Measurements from ENCODE around the gene ECSCR. TPM values are rescaled to one million over a fixed set of nuclear protein-coding genes. Genes with fewer than 3 reads are reported as not detected.

Gene ECSCR
- total and polyA plus RNA-seq, 2 of the 8 experiments (the other 6 are each of a cell fraction or from before 2014, with no cell fraction given) = 2.7 to 7.2 TPM

DNA sequence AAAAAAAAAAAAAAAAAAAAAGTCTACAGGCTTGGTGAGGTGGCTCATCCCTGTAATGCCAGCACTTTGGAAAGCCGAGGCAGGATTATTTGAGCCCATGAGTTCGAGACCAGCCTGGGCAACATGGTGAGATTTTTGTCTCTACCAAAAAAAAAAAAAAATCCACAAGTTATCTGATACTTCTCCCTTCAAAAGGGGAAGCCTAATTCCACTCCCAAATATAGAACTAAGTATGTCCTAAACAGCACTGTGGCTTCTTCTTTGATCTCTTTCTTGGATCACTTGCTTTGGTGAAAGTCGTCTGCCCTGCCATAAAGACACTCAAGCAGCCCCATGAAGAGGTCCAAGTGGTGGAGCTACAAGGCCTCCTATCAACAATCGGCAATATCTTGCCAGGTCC, 38.8 kb upstream of the ECSCR start (continued):
- TF ChIP-seq, protein P1, sequence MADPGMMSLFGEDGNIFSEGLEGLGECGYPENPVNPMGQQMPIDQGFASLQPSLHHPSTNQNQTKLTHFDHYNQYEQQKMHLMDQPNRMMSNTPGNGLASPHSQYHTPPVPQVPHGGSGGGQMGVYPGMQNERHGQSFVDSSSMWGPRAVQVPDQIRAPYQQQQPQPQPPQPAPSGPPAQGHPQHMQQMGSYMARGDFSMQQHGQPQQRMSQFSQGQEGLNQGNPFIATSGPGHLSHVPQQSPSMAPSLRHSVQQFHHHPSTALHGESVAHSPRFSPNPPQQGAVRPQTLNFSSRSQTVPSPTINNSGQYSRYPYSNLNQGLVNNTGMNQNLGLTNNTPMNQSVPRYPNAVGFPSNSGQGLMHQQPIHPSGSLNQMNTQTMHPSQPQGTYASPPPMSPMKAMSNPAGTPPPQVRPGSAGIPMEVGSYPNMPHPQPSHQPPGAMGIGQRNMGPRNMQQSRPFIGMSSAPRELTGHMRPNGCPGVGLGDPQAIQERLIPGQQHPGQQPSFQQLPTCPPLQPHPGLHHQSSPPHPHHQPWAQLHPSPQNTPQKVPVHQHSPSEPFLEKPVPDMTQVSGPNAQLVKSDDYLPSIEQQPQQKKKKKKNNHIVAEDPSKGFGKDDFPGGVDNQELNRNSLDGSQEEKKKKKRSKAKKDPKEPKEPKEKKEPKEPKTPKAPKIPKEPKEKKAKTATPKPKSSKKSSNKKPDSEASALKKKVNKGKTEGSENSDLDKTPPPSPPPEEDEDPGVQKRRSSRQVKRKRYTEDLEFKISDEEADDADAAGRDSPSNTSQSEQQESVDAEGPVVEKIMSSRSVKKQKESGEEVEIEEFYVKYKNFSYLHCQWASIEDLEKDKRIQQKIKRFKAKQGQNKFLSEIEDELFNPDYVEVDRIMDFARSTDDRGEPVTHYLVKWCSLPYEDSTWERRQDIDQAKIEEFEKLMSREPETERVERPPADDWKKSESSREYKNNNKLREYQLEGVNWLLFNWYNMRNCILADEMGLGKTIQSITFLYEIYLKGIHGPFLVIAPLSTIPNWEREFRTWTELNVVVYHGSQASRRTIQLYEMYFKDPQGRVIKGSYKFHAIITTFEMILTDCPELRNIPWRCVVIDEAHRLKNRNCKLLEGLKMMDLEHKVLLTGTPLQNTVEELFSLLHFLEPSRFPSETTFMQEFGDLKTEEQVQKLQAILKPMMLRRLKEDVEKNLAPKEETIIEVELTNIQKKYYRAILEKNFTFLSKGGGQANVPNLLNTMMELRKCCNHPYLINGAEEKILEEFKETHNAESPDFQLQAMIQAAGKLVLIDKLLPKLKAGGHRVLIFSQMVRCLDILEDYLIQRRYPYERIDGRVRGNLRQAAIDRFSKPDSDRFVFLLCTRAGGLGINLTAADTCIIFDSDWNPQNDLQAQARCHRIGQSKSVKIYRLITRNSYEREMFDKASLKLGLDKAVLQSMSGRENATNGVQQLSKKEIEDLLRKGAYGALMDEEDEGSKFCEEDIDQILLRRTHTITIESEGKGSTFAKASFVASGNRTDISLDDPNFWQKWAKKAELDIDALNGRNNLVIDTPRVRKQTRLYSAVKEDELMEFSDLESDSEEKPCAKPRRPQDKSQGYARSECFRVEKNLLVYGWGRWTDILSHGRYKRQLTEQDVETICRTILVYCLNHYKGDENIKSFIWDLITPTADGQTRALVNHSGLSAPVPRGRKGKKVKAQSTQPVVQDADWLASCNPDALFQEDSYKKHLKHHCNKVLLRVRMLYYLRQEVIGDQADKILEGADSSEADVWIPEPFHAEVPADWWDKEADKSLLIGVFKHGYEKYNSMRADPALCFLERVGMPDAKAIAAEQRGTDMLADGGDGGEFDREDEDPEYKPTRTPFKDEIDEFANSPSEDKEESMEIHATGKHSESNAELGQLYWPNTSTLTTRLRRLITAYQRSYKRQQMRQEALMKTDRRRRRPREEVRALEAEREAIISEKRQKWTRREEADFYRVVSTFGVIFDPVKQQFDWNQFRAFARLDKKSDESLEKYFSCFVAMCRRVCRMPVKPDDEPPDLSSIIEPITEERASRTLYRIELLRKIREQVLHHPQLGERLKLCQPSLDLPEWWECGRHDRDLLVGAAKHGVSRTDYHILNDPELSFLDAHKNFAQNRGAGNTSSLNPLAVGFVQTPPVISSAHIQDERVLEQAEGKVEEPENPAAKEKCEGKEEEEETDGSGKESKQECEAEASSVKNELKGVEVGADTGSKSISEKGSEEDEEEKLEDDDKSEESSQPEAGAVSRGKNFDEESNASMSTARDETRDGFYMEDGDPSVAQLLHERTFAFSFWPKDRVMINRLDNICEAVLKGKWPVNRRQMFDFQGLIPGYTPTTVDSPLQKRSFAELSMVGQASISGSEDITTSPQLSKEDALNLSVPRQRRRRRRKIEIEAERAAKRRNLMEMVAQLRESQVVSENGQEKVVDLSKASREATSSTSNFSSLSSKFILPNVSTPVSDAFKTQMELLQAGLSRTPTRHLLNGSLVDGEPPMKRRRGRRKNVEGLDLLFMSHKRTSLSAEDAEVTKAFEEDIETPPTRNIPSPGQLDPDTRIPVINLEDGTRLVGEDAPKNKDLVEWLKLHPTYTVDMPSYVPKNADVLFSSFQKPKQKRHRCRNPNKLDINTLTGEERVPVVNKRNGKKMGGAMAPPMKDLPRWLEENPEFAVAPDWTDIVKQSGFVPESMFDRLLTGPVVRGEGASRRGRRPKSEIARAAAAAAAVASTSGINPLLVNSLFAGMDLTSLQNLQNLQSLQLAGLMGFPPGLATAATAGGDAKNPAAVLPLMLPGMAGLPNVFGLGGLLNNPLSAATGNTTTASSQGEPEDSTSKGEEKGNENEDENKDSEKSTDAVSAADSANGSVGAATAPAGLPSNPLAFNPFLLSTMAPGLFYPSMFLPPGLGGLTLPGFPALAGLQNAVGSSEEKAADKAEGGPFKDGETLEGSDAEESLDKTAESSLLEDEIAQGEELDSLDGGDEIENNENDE (IDR thresholded peaks at IDR 0.05; ENCODE audit: insufficient replicate concordance, low read length) = no peak
- no peak for TF ChIP-seq KDM4A (IDR thresholded peaks at IDR 0.05; ENCODE audit: low read depth, low read length, severe bottlenecking)
- no peak for TF ChIP-seq PHF8 (conservative IDR thresholded peaks at IDR 0.05; ENCODE audit: low read depth, low read length)
- TF ChIP-seq CBX8 (IDR thresholded peaks at IDR 0.05; ENCODE audit: borderline replicate concordance, low read depth, low read length) = no peak
- TF ChIP-seq EZH2 (IDR thresholded peaks at IDR 0.05; ENCODE audit: low read depth, low read length, severe bottlenecking) = no peak
- TF ChIP-seq SP1 (IDR thresholded peaks at IDR 0.05; ENCODE audit: low read depth, low read length) = no peak
- no peak for TF ChIP-seq CREB1 (IDR thresholded peaks at IDR 0.05)
- TF ChIP-seq, protein P2, sequence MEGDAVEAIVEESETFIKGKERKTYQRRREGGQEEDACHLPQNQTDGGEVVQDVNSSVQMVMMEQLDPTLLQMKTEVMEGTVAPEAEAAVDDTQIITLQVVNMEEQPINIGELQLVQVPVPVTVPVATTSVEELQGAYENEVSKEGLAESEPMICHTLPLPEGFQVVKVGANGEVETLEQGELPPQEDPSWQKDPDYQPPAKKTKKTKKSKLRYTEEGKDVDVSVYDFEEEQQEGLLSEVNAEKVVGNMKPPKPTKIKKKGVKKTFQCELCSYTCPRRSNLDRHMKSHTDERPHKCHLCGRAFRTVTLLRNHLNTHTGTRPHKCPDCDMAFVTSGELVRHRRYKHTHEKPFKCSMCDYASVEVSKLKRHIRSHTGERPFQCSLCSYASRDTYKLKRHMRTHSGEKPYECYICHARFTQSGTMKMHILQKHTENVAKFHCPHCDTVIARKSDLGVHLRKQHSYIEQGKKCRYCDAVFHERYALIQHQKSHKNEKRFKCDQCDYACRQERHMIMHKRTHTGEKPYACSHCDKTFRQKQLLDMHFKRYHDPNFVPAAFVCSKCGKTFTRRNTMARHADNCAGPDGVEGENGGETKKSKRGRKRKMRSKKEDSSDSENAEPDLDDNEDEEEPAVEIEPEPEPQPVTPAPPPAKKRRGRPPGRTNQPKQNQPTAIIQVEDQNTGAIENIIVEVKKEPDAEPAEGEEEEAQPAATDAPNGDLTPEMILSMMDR (IDR thresholded peaks at IDR 0.05; ENCODE audit: control extremely low read depth in 1 of 3, insufficient read depth in 1 of 3, low read depth in 1 of 3, low read length in 3 of 3) = no peak
- TF ChIP-seq RBBP5 (IDR thresholded peaks at IDR 0.05; ENCODE audit: borderline replicate concordance, low read depth, low read length) = no peak
